Measurements from ENCODE around the gene KLF6.

DNA sequence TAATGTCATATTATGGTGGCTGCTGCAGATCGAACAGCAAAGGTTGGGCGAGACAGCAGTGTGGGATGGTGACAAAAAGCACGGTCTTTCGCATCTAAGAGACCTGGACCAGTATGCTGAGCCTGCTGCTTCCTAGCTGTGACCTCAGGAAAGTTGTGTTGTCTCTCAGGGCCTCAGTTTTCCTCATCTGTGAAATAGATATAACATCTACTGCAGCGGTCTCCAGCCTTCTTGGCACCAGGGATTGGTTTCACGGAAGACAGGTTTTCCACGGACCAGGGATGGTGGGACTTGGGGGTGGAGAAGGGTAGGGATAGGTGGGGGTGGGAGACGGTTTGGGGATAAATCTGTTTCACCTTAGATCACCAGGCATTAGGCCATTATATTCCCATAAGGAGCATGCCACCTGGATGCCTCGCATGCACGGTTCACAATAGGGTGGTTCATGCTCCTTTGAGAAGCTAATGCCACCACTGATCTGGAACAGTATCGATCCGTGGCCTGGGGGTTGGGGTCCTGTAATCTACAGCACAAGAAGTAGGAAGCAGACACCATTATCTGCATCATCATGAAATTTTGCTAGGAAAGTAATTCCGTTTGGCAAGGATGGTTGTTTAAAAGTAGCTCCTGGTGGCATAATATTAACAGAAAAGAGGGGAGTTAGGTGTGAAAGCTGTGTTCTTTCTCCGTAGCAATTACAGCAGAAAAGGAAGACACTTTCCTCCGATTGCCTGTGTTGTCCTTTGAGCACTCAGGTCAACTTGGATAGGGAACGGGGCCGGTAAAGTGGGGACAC lies 10.8 kb downstream of the KLF6 start:
- TF ChIP-seq, protein P1, sequence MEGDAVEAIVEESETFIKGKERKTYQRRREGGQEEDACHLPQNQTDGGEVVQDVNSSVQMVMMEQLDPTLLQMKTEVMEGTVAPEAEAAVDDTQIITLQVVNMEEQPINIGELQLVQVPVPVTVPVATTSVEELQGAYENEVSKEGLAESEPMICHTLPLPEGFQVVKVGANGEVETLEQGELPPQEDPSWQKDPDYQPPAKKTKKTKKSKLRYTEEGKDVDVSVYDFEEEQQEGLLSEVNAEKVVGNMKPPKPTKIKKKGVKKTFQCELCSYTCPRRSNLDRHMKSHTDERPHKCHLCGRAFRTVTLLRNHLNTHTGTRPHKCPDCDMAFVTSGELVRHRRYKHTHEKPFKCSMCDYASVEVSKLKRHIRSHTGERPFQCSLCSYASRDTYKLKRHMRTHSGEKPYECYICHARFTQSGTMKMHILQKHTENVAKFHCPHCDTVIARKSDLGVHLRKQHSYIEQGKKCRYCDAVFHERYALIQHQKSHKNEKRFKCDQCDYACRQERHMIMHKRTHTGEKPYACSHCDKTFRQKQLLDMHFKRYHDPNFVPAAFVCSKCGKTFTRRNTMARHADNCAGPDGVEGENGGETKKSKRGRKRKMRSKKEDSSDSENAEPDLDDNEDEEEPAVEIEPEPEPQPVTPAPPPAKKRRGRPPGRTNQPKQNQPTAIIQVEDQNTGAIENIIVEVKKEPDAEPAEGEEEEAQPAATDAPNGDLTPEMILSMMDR (IDR thresholded peaks at IDR 0.05), result no peak
- TF ChIP-seq POLR2A (IDR thresholded peaks at IDR 0.05), result no peak

All from transverse colon (tissue), 3 donors.